ENCODE results near the gene MPHOSPH9. TPM values are rescaled to one million over a fixed set of nuclear protein-coding genes. Genes with fewer than 3 reads are reported as not detected.
A peak's percentile ranks its signal among the peaks of the same experiment; 100 is the strongest.

Gene MPHOSPH9
- total and polyA plus RNA-seq, 4 donors: 4.9 to 51.0 (median 32.7) TPM

GRCh38 chr12:123133701-123134100 is 99.2 kb downstream of the MPHOSPH9 start:
- no peak for TF ChIP-seq HNF4A (conservative IDR thresholded peaks at IDR 0.05)
- no peak for TF ChIP-seq ZBTB33 (IDR thresholded peaks at IDR 0.05)
- TF ChIP-seq REST (IDR thresholded peaks at IDR 0.05): no peak
- no peak for TF ChIP-seq TAF1 (conservative IDR thresholded peaks at IDR 0.05)
- TF ChIP-seq EGR1 (IDR thresholded peaks at IDR 0.05; ENCODE audit: low read depth in 2 of 2): no peak
- no peak for TF ChIP-seq SP1 (IDR thresholded peaks at IDR 0.05)
- no peak for TF ChIP-seq MAX (IDR thresholded peaks at IDR 0.05)
- no peak for TF ChIP-seq JUND (IDR thresholded peaks at IDR 0.05)
- no peak for TF ChIP-seq NR2F2 (IDR thresholded peaks at IDR 0.05)
- no peak for TF ChIP-seq YY1 (IDR thresholded peaks at IDR 0.05)
- TF ChIP-seq FOXA1 (IDR thresholded peaks at IDR 0.05): no peak
- no peak for TF ChIP-seq RAD21 (IDR thresholded peaks at IDR 0.05)
- no peak for TF ChIP-seq CTCF (IDR thresholded peaks at IDR 0.05; ENCODE audit: low read depth, low read length, missing input control)
- Histone ChIP-seq H3K4me1 (ENCODE audit: control insufficient read depth in 4 of 4, insufficient read depth in 4 of 4, low read length in 3 of 4) (peaks cover 3 to 13% (median 6%) of the 10 kb centered on the region in 4 donors), H3K9me3 (ENCODE audit: control insufficient read depth in 4 of 4, low read length in 3 of 4) (no peaks in the 10 kb centered on the region), H3K9ac (ENCODE audit: low read depth in 1 of 2, low read length in 2 of 2) (no peak overlapping the region), H3K27ac (ENCODE audit: low read depth in 1 of 2, low read length in 2 of 2) (no peak overlapping the region), H3K4me3 (ENCODE audit: low read depth in 1 of 3, low read length in 3 of 3) (no peak overlapping the region), H3K36me3 (ENCODE audit: control insufficient read depth in 4 of 4, insufficient read depth in 3 of 4, low read depth in 1 of 4, low read length in 3 of 4) (no peaks in the 10 kb centered on the region), H3K27me3 (ENCODE audit: control insufficient read depth in 4 of 4, insufficient read depth in 4 of 4, low read length in 3 of 4) (no peaks in the 10 kb centered on the region)
- no peak for DNase-seq (ENCODE audit: low spot score)
- whole genome bisulfite sequencing: 90% methylated on average over 9 of the region's 9 CpGs

- Histone ChIP-seq H3K9ac (ENCODE audit: low read depth in 1 of 2, low read length in 2 of 2) (no peak overlapping the region), H3K36me3 (ENCODE audit: control insufficient read depth in 4 of 4, insufficient read depth in 3 of 4, low read depth in 1 of 4, low read length in 3 of 4) (no peaks in the 10 kb centered on the region), H3K4me1 (ENCODE audit: control insufficient read depth in 4 of 4, insufficient read depth in 4 of 4, low read length in 3 of 4) (peaks cover 3 to 13% (median 6%) of the 10 kb centered on the region in 4 donors), H3K27me3 (ENCODE audit: control insufficient read depth in 4 of 4, insufficient read depth in 4 of 4, low read length in 3 of 4) (no peaks in the 10 kb centered on the region), H3K4me3 (ENCODE audit: low read depth in 1 of 3, low read length in 3 of 3) (no peak overlapping the region), H3K27ac (ENCODE audit: low read depth in 1 of 2, low read length in 2 of 2) (peak overlapping the region in 1 of 2 donors; percentile 5), H3K9me3 (ENCODE audit: control insufficient read depth in 4 of 4, low read length in 3 of 4) (no peaks in the 10 kb centered on the region)
- DNase-seq (ENCODE audit: low spot score): no peak
- TF ChIP-seq ZBTB33 (IDR thresholded peaks at IDR 0.05) (no peak), CTCF (IDR thresholded peaks at IDR 0.05; ENCODE audit: low read depth, low read length, missing input control) (no peak), FOXA2 (IDR thresholded peaks at IDR 0.05) (peak; percentile 40), HNF4A (conservative IDR thresholded peaks at IDR 0.05) (peak in 1 of 2 donors; percentile 36), FOXA1 (IDR thresholded peaks at IDR 0.05) (no peak), JUND (IDR thresholded peaks at IDR 0.05) (no peak), SP1 (IDR thresholded peaks at IDR 0.05) (peak; percentile 23), YY1 (IDR thresholded peaks at IDR 0.05) (peak; percentile 25), GABPA (IDR thresholded peaks at IDR 0.05 in 1 of 2, conservative IDR thresholded peaks at IDR 0.05 in 1 of 2) (no peak), RAD21 (IDR thresholded peaks at IDR 0.05) (peak in 1 of 2 donors; percentile 27), RXRA (IDR thresholded peaks at IDR 0.05) (peak in 1 of 2 donors; percentile 57)
- WGBS: 87% methylated on average over 3 of the region's 3 CpGs
These were observed 99.9 kb downstream of the MPHOSPH9 start for GRCh38 chr12:123132951-123133619.

Data from liver (tissue), 9 donors.